Measurements from ENCODE around the gene SMIM44.
"Not testable (repeated sequence)": the region's sequence is repeated elsewhere in the genome, so short reads cannot be mapped to it uniquely, and the experiment has no call there.

Gene SMIM44

GRCh38 chr19:3516675-3517207, 33.5 kb upstream of the SMIM44 start:
- DNase-seq: peak; percentile 19

- DNase-seq: no peak
These were observed 32.7 kb upstream of the SMIM44 start for GRCh38 chr19:3515891-3516422.

GRCh38 chr19:3514930-3515329, 31.7 kb upstream of the SMIM44 start:
- no peak for DNase-seq

DNA sequence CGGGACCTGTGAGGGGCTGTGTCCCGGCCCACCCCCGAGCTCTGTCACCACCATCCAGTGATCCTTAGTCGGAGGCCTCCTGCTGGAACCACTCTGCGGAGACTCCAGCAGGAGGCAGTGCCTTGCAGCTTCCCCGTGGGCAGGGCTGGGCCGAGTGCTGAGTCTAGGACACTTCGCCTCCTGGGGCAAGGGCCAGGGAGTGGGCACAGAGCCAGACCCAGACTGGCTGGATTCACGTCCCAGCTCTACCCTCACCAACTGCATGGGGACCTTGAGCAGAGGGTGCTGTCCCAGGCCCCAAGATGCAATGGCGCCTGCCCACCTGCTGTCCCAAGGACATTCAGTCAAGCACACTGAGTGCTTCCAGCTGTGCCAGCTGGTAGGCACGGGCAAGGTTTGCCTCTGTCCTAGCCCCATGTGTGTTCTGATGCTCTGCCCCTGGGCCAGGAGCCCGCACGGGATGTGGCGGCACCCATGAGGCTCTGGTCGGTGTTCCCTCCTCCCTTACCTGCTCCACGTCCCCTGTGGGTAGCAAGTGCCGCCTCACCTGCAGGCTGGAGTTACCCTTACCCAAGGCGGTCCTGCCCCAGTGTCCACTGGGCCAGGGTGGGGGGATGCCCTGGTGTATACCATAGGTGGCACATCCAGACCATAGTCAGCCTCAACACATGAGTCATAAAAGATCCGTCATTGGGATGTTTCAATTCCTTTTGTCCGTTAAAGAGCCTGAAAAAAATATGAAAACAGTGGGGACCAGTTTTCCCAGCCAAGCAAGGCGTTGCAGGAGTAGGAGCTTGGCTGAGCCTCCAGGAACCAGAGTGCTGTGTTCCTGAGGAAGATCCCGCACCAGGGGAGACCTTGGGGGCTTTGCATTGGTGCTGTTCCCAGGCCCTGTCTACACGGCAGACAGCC, 30.2 kb upstream of the SMIM44 start:
- DNase-seq: no peak

- DNase-seq: no peak
These were observed 29.5 kb upstream of the SMIM44 start for GRCh38 chr19:3512562-3513228.

GRCh38 chr19:3511506-3512251, 28.4 kb upstream of the SMIM44 start:
- DNase-seq: no peak

- no peak for DNase-seq
These were observed 27.5 kb upstream of the SMIM44 start for GRCh38 chr19:3510727-3511126.

DNA sequence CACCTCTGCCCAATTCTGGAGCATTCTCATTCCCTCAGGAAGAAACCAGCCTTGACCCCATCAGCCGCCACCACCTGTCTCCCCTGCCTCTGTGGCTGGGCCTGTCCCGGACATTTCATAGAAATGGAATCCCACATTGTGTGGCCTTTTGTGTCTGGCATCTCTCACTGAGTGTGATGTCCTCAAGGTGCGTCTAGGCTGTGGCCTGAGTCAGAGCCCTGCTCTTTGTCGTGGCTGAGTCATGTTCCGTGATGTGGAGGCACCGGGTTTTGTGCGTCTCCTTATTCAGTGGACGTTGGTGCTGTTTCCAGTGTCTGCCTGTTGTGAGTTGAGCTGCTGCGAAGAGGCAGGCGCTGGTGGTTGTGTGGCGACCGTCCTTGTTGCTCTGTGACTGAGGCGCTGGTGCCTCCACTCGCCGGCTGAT, 26.3 kb upstream of the SMIM44 start:
- DNase-seq: no peak

DNA sequence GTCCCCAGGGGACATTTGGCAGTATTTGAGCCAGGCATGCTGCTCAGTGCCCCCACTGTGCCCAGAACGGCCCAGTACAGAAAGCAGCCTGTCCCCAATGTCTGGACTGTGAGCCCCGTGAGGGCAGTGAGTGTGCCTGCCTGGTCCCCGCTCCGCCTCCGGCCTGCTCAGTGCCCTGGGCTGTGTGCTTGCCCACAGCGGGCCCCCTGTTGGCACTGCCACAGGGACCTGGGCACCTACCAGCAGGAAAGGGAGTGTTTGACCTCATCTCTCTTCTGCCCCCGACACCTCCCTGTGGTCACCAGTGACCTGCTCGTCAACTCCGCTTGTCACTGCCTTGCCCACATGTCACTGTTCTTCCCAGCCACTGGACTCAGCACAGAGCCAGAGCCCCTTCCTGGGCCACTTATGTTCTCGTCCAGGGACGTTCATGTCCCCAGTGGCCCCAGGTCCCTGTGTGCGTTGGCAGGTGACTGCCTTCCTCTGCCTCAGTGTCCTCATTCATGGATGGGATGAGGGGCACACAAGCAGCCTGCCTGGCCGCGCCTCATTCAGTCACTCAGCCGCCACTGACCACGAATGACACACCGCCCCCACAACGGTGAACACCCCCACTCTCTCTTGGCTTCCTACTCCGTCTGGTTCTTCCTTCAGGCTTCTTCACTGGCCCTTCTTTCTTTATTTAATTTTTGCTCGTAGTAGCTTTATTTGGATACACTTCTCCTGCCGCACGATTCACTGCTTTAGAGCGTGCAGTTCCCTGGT, 25.7 kb upstream of the SMIM44 start:
- no peak for DNase-seq

DNA sequence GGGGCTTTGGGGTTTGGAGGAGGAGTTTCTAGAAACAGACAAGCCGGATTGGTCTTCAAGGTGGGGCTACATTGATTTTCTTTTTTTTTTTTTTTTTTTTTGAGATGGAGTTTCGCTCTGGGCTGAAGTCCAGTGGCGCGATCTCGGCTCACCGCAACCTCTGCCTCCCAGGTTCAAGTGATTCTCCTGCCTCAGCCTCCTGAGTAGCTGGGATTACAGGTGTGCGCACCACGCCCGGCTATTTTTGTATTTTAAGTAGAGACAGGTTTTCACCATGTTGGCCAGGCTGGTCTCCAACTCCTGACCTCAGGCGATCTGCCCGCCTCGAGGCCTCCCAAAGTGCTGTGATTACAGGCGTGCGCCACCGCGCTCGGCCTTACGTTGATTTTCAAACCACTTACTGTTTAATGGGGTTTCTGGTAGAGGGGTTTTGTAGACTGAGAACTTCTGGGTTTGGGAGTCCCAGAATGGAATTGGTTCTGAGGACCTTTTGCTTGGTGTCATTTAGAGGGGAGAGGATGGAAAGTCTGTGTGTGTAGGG, 24.9 kb upstream of the SMIM44 start:
- DNase-seq: not testable (repeated sequence)

DNA sequence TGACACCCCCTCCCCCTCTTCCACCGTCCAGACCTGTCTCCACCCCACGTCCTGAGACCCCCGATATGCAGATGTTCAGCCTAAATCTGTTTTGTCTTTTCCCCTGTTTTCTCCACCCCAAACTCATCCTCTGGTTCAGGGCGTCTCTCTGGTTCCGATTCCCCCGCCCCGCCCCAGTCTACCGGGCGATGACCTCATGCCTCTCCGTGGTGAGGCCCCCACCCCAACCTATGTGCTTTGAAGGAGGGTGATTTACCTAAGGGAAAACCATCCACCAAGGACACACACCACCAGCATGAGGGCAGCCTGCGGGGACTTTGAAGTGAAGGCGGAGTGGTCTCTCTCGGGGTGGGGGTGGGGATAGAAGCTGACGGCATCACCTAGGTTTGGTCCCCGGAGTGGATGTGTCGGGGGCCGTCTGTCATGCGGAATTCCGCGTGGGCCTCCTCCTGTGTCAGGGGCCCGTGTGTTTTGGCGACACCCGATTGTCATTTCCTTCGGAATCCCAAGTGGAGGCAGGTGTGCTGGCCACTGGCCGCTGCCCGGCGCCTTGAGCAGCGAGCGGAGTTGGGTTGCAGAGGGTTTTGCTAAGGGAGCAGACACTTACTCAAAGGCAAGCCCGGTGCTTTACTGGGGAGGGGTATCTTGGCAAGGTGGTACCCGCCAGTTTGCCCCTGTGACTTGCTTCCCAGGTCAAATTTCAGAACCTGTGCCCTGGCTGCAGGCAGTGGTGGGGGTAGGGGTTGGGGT, 24.3 kb upstream of the SMIM44 start:
- DNase-seq: no peak

GRCh38 chr19:3506384-3507340, 23.4 kb upstream of the SMIM44 start:
- DNase-seq: no peak

DNA sequence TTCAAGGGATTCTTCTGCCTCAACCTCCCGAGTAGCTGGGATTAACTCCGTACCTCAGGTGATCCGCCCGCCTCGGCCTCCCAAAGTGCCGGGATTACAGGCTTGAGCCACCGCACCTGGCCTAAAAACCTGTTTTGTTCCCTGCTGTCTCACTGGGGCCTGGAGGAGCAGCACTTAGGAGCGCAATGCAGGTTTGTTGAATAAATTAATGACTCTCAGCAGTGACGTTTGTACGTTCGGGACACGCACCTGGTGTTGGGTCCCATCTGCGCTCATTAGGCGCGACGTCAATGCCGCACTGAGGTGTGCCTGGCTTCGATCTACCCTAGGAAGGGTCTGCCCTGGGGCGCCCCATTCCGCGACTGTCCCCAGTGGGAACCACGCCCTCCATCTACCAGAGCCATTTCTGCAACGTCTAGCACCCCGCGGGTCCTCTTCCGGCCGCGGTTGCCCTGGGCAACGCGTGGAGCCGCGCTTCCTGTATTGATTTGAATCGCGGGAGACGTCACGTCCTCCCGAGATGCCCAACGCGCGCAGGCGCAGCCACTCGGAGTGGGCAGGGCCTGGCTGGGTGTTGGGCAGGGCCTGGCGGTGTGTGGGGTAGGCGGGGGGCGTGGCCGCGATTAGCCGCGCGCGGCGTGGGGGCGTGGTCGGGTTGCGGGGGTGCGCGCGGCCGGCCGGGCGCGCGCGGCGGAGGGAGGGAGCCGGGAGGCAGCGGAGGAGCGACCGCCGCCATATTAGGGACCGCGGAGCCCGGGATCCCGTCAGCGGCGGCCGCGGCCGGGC, 22.6 kb upstream of the SMIM44 start, which contains the start of gene FZR1:
Gene FZR1, plus strand, starts transcription at position 714 of the 786 bp plus-strand sequence. CDS start 16,679 bp downstream, outside the sequence.
- peak; percentile 91 for DNase-seq

GRCh38 chr19:3504735-3505134, 21.5 kb upstream of the SMIM44 start:
- DNase-seq: no peak

DNA sequence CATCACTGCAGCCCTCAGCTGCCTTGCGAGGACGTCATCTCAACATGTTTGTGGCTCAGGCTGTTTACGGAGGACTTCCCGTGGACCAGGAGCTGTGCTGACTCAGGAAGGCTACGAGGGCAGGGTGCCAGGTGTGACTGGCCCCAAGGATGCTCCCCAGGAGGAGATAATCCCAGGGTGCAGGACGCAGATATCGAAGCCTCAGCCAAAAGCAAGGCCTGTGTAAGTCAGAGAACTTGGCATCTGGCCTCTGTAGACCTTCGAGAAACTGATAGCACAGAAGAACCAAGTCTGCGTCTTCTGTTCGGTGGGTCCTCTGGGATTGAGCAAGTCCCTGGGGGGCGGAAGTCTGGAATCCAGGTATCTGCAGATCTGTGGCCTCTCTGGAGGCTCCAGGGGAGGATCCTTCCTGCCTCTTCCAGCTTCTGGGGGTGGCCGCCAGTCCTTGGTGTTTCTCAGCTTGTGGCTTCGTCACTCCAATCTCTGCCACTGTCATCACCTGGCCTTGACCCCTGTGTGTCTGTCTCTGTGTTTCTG, 19.9 kb upstream of the SMIM44 start:
- DNase-seq: no peak

GRCh38 chr19:3501780-3502179, 18.5 kb upstream of the SMIM44 start:
- DNase-seq: no peak

GRCh38 chr19:3500429-3501101, 17.3 kb upstream of the SMIM44 start, which contains the start of gene DOHH:
Gene DOHH, minus strand, starts transcription at chr19:3500674. Its CDS starts 3,860 bp downstream, at chr19:3496814.
- peak; percentile 94 for DNase-seq
